ENCODE results near the gene LTBP1. TPM values are rescaled to one million over a fixed set of nuclear protein-coding genes. Genes with fewer than 3 reads are reported as not detected.
A peak's percentile ranks its signal among the peaks of the same experiment; 100 is the strongest.

LTBP1 gene
- total RNA-seq, 1 donor from 2014 or later = 48.4 TPM

GRCh38 chr2:33314541-33314940 lies 367.8 kb downstream of the LTBP1 start:
- Histone ChIP-seq H3K4me3 (no peak overlapping the region), H3K27me3 (no peaks in the 10 kb centered on the region), H3K27ac (no peak overlapping the region), H3K9me3 (no peaks in the 10 kb centered on the region), H3K36me3 (no peaks in the 10 kb centered on the region), H3K4me1 (no peaks in the 10 kb centered on the region)
- no peak for DNase-seq (ENCODE audit: extremely low spot score in 2 of 2)
- intact Hi-C loops (cut with DNase I) = no loop called here
- no peak for TF ChIP-seq CTCF (IDR thresholded peaks at IDR 0.05)
- TF ChIP-seq POLR2AphosphoS5 (IDR thresholded peaks at IDR 0.05; ENCODE audit: insufficient read depth in 1 of 2, low read depth in 1 of 2) = no peak
- no peak for TF ChIP-seq POLR2A (IDR thresholded peaks at IDR 0.05)

DNA sequence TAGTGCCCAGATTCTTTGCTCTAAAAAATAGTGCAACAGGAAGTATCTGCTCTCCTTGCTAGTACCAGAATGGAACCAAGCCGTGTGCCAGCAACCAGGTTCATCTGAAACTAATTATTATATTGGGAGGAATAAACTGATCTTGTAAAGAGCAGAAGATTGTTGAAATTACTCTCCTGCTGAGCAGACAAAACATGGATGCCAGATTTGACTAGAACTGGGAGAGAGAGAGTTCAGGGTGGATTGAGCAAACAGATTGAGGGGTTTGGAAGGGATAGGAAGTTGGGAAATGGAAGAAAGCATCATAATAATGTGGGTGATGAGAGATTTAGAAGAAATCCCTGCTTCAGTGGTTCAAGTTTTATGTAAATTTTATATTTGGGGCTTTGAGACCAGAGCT lies 369.6 kb downstream of the LTBP1 start:
- Histone ChIP-seq H3K27ac (no peak overlapping the region), H3K9me3 (no peaks in the 10 kb centered on the region), H3K4me1 (peaks cover 3% of the 10 kb centered on the region), H3K4me3 (no peak overlapping the region), H3K36me3 (no peaks in the 10 kb centered on the region), H3K27me3 (no peaks in the 10 kb centered on the region)
- TF ChIP-seq POLR2AphosphoS5 (IDR thresholded peaks at IDR 0.05; ENCODE audit: insufficient read depth in 1 of 2, low read depth in 1 of 2) = no peak
- TF ChIP-seq POLR2A (IDR thresholded peaks at IDR 0.05) = no peak
- TF ChIP-seq CTCF (IDR thresholded peaks at IDR 0.05) = no peak
- DNase-seq (ENCODE audit: extremely low spot score in 2 of 2) = no peak
- intact Hi-C loops (cut with DNase I) = no loop called here

DNA sequence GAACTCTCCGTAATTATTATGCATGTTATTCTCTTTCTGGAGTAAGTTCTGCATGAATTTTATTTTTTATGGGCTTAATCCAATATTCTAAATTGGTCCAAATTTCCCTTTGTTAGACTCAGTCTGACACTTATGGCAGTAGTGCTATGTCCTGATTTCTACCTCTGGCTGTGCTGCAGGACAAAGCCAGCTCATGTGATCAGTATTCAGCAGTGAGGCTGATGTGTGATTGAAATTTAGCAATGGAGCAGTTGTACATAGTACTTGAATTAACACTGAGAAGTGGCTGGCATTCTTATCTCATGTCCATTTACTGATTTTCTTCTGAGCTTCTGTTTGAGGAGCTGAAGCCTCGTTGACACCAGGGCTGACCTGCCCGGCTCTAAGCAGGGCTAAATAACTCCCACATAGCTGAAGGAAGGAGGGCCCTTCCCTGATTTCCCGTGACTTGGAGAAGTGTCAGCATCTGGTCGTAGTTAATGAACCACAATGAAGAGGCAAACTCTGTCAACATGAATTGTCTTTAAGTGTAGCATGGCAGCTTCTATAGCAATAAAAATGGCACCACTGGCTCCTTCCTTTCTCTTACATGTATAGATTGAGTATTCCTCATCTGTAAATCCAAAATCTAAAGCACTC lies 370.7 kb downstream of the LTBP1 start:
- Histone ChIP-seq H3K4me3 (no peak overlapping the region), H3K27ac (peak overlapping the region; percentile 37), H3K9me3 (no peaks in the 10 kb centered on the region), H3K36me3 (no peaks in the 10 kb centered on the region), H3K4me1 (peaks cover 8% of the 10 kb centered on the region), H3K27me3 (no peaks in the 10 kb centered on the region)
- intact Hi-C loops (cut with DNase I) = no loop called here
- TF ChIP-seq POLR2A (IDR thresholded peaks at IDR 0.05) (no peak), CTCF (IDR thresholded peaks at IDR 0.05) (no peak), POLR2AphosphoS5 (IDR thresholded peaks at IDR 0.05; ENCODE audit: insufficient read depth in 1 of 2, low read depth in 1 of 2) (no peak)
- no peak for DNase-seq (ENCODE audit: extremely low spot score in 2 of 2)

DNA sequence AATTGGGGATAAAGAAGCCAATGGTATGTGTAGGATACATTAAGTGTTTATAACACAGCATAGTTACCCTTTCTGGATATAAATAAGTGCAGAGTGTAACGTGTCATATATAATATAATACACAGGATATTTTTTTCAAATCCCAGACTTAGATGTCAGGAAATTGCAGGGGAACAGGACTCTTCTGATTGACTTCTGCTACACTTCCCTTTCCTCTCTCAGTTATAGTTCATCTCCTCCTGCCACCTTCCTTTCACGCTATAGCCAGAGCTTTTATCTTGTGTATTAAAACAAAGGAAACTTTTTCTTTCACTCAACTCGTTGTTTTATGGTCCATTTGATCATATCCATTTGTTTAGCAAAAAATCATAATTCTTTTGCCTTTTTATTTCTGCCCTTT lies 371.7 kb downstream of the LTBP1 start:
- H3K36me3 ChIP-seq = no peaks in the 10 kb centered on the region
- H3K9me3 ChIP-seq = no peaks in the 10 kb centered on the region
- TF ChIP-seq POLR2AphosphoS5 (IDR thresholded peaks at IDR 0.05; ENCODE audit: insufficient read depth in 1 of 2, low read depth in 1 of 2) = no peak
- TF ChIP-seq POLR2A (IDR thresholded peaks at IDR 0.05) = no peak
- TF ChIP-seq CTCF (IDR thresholded peaks at IDR 0.05) = no peak
- intact Hi-C loops (cut with DNase I) = no loop called here
- H3K4me3 ChIP-seq = no peak overlapping the region
- no peak for DNase-seq (ENCODE audit: extremely low spot score in 2 of 2)
- H3K27me3 ChIP-seq = no peaks in the 10 kb centered on the region
- no peak overlapping the region for H3K27ac ChIP-seq
- H3K4me1 ChIP-seq = peaks cover 8% of the 10 kb centered on the region

- H3K4me3 ChIP-seq = no peak overlapping the region
- TF ChIP-seq POLR2A (IDR thresholded peaks at IDR 0.05) = no peak
- TF ChIP-seq POLR2AphosphoS5 (IDR thresholded peaks at IDR 0.05; ENCODE audit: insufficient read depth in 1 of 2, low read depth in 1 of 2) = no peak
- TF ChIP-seq CTCF (IDR thresholded peaks at IDR 0.05) = no peak
- peaks cover 8% of the 10 kb centered on the region for H3K4me1 ChIP-seq
- no peak for DNase-seq (ENCODE audit: extremely low spot score in 2 of 2)
- no peaks in the 10 kb centered on the region for H3K27me3 ChIP-seq
- intact Hi-C loops (cut with DNase I) = no loop called here
- H3K27ac ChIP-seq = no peak overlapping the region
- H3K9me3 ChIP-seq = no peaks in the 10 kb centered on the region
- H3K36me3 ChIP-seq = no peaks in the 10 kb centered on the region
Measured at GRCh38 chr2:33320573-33320972, 373.8 kb downstream of the LTBP1 start.

Data from vagina (tissue), 2 donors.